ENCODE measurements around the gene CCSER1. TPM values are rescaled to one million over a fixed set of nuclear protein-coding genes. Genes with fewer than 3 reads are reported as not detected.

CCSER1 gene
- total and polyA plus RNA-seq, 2 experiments from 2014 or later, result 2.9 to 3.4 TPM

- Histone ChIP-seq H2AFZ (no peak overlapping the region), H3K4me1 (ENCODE audit: insufficient read depth) (no peaks in the 10 kb centered on the region), H4K20me1 (replicated peaks; ENCODE audit: insufficient read depth) (no peaks in the 10 kb centered on the region), H3K4me3 (no peak overlapping the region; the same call in 1 of the 2 replicates), H3F3A (replicated peaks; ENCODE audit: low read depth) (no peaks in the 10 kb centered on the region), H3K36me3 (ENCODE audit: insufficient read depth) (peaks cover 52% of the 10 kb centered on the region), H3K27ac (ENCODE audit: low read depth) (no peak overlapping the region), H3K9me2 (ENCODE audit: insufficient read depth) (no peaks in the 10 kb centered on the region), H3K79me2 (replicated peaks; ENCODE audit: insufficient read depth) (no peaks in the 10 kb centered on the region), H3K27me3 (ENCODE audit: insufficient read depth) (no peaks in the 10 kb centered on the region), H3K4me2 (no peak overlapping the region)
- no peaks in the 10 kb centered on the region for H3K27me3 Mint-ChIP-seq (ENCODE audit: insufficient read depth, low read depth, poor library complexity)
- TF ChIP-seq POLR2AphosphoS5 (IDR thresholded peaks at IDR 0.05; ENCODE audit: low read depth), result no peak
- no peak for TF ChIP-seq CREB1 (CRISPR knock-in tag; IDR thresholded peaks at IDR 0.05; ENCODE audit: low read depth)
- TF ChIP-seq ZNF331 (CRISPR knock-in tag; IDR thresholded peaks at IDR 0.05; ENCODE audit: low read depth), result no peak
- TF ChIP-seq ZNF462 (CRISPR knock-in tag; IDR thresholded peaks at IDR 0.05), result no peak
- TF ChIP-seq NANOG (IDR thresholded peaks at IDR 0.05; ENCODE audit: borderline replicate concordance), result no peak
- no peak for TF ChIP-seq JUNB (IDR thresholded peaks at IDR 0.05; ENCODE audit: unreplicated experiment)
- no peak for TF ChIP-seq REST (IDR thresholded peaks at IDR 0.05; ENCODE audit: unreplicated experiment)
- TF ChIP-seq EZH2phosphoT487 (IDR thresholded peaks at IDR 0.05; ENCODE audit: unreplicated experiment), result no peak
- no peak for TF ChIP-seq ZNF114 (CRISPR knock-in tag; IDR thresholded peaks at IDR 0.05)
- no peak for TF ChIP-seq EZH2 (IDR thresholded peaks at IDR 0.05; ENCODE audit: low read depth, unreplicated experiment)
- TF ChIP-seq STAT1 (IDR thresholded peaks at IDR 0.05; ENCODE audit: unreplicated experiment), result no peak
- TF ChIP-seq, protein P1, sequence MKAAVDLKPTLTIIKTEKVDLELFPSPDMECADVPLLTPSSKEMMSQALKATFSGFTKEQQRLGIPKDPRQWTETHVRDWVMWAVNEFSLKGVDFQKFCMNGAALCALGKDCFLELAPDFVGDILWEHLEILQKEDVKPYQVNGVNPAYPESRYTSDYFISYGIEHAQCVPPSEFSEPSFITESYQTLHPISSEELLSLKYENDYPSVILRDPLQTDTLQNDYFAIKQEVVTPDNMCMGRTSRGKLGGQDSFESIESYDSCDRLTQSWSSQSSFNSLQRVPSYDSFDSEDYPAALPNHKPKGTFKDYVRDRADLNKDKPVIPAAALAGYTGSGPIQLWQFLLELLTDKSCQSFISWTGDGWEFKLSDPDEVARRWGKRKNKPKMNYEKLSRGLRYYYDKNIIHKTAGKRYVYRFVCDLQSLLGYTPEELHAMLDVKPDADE (IDR thresholded peaks at IDR 0.05), result no peak
- no peak for TF ChIP-seq CTCF (conservative IDR thresholded peaks at IDR 0.05; ENCODE audit: low read depth in 2 of 2)
- H3K4me1 Mint-ChIP-seq, result no peaks in the 10 kb centered on the region
- H3K27ac Mint-ChIP-seq, result no peak overlapping the region
- H3K9me3 Mint-ChIP-seq, result peaks cover 63% of the 10 kb centered on the region
- ATAC-seq (no peak), DNase-seq (ENCODE audit: low spot score) (peak; percentile 62)
- H3K36me3 Mint-ChIP-seq (ENCODE audit: low read depth), result peaks cover 51% of the 10 kb centered on the region
- no peak overlapping the region for H3K4me3 Mint-ChIP-seq
Observed at GRCh38 chr4:90503677-90504076, 376.5 kb downstream of the CCSER1 start.
